MM.1S (cell line): ENCODE measurements around the gene PUSL1.

Source experiments
- DNase-seq: peaks from one replicate; pipeline ENCODE4 v3.0.0-alpha.2; 2015
- H2AFZ ChIP-seq: fragments of 300-600 bp; sonication (generic); 2 replicates; pipeline ENCODE4 v1.6.0; 2016; ENCODE audit warnings: antibody characterized with exemption, low read length
- H3F3A ChIP-seq: fragments of 300-600 bp; sonication (generic); 2 replicates; pipeline ENCODE4 v1.6.1; 2016; ENCODE audit warnings: mild to moderate bottlenecking, antibody characterized with exemption, low read length, moderate library complexity, mixed read lengths; ENCODE audit not compliant: insufficient read depth
- H3K27ac ChIP-seq: fragments of 300-600 bp; sonication (generic); 2 replicates; pipeline ENCODE4 v1.5.1; 2016; ENCODE audit warnings: mild to moderate bottlenecking, low read length
- H3K27me3 ChIP-seq: fragments of 300-600 bp; sonication (generic); replicated peaks from 2 replicates; pipeline ENCODE4 v1.6.0; 2016; ENCODE audit warnings: low read length; ENCODE audit not compliant: insufficient read depth
- H3K36me3 ChIP-seq: fragments of 300-600 bp; sonication (generic); replicated peaks from 2 replicates; pipeline ENCODE4 v1.6.1; 2016; ENCODE audit warnings: mild to moderate bottlenecking, low read length, mixed read lengths; ENCODE audit not compliant: insufficient read depth
- H3K4me1 ChIP-seq: fragments of 300-600 bp; sonication (generic); 2 replicates; pipeline ENCODE4 v1.6.1; 2016; ENCODE audit warnings: low read length, mixed read lengths
- H3K4me2 ChIP-seq: fragments of 300-600 bp; sonication (generic); 2 replicates; pipeline ENCODE4 v1.6.0; 2016; ENCODE audit warnings: low read depth, low read length
- H3K4me3 ChIP-seq: fragments of 300-600 bp; sonication (generic); 2 replicates; pipeline ENCODE4 v1.5.1; 2016; ENCODE audit warnings: low read length, mixed read lengths
- H3K79me2 ChIP-seq: fragments of 300-600 bp; sonication (generic); 2 replicates; pipeline ENCODE4 v1.6.1; 2016; ENCODE audit warnings: mixed run types, low read length, mixed read lengths
- H3K9ac ChIP-seq: fragments of 300-600 bp; sonication (generic); 2 replicates; pipeline ENCODE4 v1.6.1; 2016; ENCODE audit warnings: low read length, mixed read lengths
- H3K9me2 ChIP-seq: fragments of 300-600 bp; sonication (generic); replicated peaks from 2 replicates; pipeline ENCODE4 v1.6.1; 2016; ENCODE audit warnings: mild to moderate bottlenecking, low read length, mixed read lengths; ENCODE audit not compliant: insufficient read depth
- H3K9me3 ChIP-seq: fragments of 300-600 bp; sonication (generic); replicated peaks from 2 replicates; pipeline ENCODE4 v1.6.1; 2016; ENCODE audit warnings: mild to moderate bottlenecking, low read length, mixed read lengths; ENCODE audit not compliant: insufficient read depth
- H4K20me1 ChIP-seq: fragments of 300-600 bp; sonication (generic); 2 replicates; pipeline ENCODE4 v1.6.1; 2016; ENCODE audit warnings: mild to moderate bottlenecking, low read length, moderate library complexity, mixed read lengths; ENCODE audit not compliant: insufficient read depth
- EZH2 ChIP-seq: fragments of 300-600 bp; sonication (generic); optimal IDR thresholded peaks from 2 replicates; pipeline ENCODE3; 2017; ENCODE audit warnings: low read depth, mild to moderate bottlenecking, antibody characterized with exemption, low read length, mixed read lengths
- EZH2phosphoT487 ChIP-seq: fragments of 300-600 bp; sonication (generic); IDR thresholded peaks from 2 replicates; pipeline ENCODE4 v1.6.1; 2018; ENCODE audit warnings: antibody characterized with exemption, low read length
- TF ChIP-seq, protein P1 (sequence below): fragments of 300-600 bp; sonication (generic); IDR thresholded peaks from 2 replicates; pipeline ENCODE4 v1.5.1; 2016; ENCODE audit warnings: antibody characterized with exemption, low read length, mixed read lengths

Gene PUSL1

DNA sequence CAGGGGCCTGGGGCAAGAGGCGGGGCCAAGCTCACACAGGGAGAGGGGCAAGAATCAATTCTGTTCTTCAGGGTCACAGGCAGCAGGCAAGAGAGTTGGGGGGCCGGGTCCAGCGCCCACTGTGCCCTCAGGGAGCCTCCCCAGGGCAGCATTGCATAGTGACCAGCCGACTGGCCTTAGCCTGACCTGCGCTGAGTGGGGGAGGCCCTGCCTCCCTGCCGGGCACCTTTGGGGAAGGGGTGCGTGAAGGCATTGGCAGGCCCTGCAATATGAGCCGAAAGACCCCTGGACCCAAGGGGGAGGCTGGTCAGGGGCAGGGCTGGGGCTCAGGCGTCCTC is 16.0 kb upstream of the PUSL1 start:
- Histone ChIP-seq H3K79me2 (no peaks in the 10 kb centered on the region), H3K27ac (no peak overlapping the region), H3K9ac (no peak overlapping the region), H3K4me3 (no peak overlapping the region), H3K36me3 (no peaks in the 10 kb centered on the region), H3K9me3 (no peaks in the 10 kb centered on the region), H3K4me2 (no peak overlapping the region), H2AFZ (no peak overlapping the region), H4K20me1 (no peaks in the 10 kb centered on the region), H3K9me2 (no peaks in the 10 kb centered on the region), H3K4me1 (no peaks in the 10 kb centered on the region), H3F3A (no peaks in the 10 kb centered on the region), H3K27me3 (no peaks in the 10 kb centered on the region; the same call in 1 of the 2 replicates)
- no peak for DNase-seq
- TF ChIP-seq EZH2 (no peak), EZH2phosphoT487 (no peak)
- TF ChIP-seq, protein P1, sequence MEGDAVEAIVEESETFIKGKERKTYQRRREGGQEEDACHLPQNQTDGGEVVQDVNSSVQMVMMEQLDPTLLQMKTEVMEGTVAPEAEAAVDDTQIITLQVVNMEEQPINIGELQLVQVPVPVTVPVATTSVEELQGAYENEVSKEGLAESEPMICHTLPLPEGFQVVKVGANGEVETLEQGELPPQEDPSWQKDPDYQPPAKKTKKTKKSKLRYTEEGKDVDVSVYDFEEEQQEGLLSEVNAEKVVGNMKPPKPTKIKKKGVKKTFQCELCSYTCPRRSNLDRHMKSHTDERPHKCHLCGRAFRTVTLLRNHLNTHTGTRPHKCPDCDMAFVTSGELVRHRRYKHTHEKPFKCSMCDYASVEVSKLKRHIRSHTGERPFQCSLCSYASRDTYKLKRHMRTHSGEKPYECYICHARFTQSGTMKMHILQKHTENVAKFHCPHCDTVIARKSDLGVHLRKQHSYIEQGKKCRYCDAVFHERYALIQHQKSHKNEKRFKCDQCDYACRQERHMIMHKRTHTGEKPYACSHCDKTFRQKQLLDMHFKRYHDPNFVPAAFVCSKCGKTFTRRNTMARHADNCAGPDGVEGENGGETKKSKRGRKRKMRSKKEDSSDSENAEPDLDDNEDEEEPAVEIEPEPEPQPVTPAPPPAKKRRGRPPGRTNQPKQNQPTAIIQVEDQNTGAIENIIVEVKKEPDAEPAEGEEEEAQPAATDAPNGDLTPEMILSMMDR, result no peak

DNA sequence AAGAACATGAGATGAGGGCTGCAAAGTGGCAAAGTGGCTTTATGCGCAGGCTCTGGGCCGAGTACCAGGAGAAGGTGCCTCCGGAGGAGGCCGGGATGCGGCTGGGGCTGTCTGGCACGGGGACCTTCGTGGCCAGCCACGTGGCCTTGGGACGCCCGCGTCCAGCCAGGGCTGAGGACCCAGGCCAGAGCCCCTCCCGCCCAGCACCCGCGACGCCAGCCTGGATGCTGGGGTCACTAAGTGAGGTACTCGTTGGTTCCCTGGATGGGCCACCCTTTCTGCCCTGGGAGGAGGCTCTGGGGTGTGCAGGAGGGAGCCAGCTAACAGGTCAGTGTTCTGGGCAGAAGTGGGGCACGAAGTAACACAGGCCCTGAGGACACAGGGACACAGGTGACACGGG is 15.5 kb upstream of the PUSL1 start:
- no peaks in the 10 kb centered on the region for H3F3A ChIP-seq
- no peak for TF ChIP-seq EZH2phosphoT487
- TF ChIP-seq, protein P1, result no peak
- TF ChIP-seq EZH2, result no peak
- H3K9ac ChIP-seq, result no peak overlapping the region
- no peaks in the 10 kb centered on the region for H3K9me3 ChIP-seq
- H3K27me3 ChIP-seq, result no peaks in the 10 kb centered on the region
- no peak overlapping the region for H2AFZ ChIP-seq
- no peak overlapping the region for H3K27ac ChIP-seq
- no peaks in the 10 kb centered on the region for H3K36me3 ChIP-seq
- DNase-seq, result no peak
- H3K9me2 ChIP-seq, result no peaks in the 10 kb centered on the region
- H3K79me2 ChIP-seq, result no peaks in the 10 kb centered on the region
- no peaks in the 10 kb centered on the region for H4K20me1 ChIP-seq
- no peaks in the 10 kb centered on the region for H3K4me1 ChIP-seq
- no peak overlapping the region for H3K4me3 ChIP-seq
- H3K4me2 ChIP-seq, result no peak overlapping the region

DNA sequence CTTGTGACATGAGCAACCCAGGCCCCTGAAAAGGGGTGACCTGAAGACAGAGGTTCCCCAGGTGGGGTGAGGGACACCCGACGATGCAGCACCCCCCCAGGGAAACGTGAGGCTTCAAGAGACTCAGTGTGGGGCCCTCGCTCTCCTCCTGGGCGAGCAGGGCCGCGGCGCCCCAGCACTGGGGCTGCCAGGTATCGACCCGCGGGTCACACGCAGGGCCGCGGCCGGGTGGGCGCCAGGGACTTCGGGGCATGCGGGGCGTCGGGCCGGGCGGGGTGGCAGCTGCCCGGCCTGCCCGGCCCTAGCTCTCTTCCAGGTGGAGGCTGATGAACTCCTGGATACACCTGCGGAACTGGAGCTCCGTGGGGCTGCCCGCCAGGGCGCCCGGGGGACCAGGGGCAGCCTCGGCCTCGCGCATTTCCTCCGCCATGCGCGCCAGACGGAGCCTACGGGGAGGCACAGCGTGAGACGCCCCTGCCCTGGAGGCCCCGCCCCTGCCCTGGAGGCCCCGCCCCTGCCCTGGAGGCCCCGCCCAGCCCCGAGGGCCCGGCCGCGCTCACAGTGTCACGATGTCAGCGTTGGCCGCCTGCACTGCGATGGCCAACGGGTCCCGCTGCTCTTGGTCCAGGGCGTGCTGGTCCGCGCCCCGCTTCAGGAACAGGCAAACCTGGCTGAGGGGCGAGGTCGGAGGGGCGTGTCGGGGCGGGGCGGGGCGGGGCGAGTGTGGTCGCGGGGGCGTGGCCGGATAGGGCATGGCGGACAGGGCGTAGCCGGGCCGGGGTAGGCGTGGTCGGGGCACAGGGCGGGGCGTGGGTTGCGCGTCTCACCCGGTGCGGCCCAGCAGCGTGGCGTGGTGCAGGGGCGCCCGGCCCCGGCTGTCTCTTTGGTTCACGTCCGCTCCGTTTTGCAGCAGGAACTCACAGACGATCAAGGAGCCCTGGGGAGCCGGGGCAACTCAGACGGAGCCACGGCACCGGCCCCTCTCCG is 14.8 kb upstream of the PUSL1 start:
- Histone ChIP-seq H3K36me3 (no peaks in the 10 kb centered on the region), H3F3A (no peaks in the 10 kb centered on the region), H3K9ac (no peak overlapping the region), H3K4me2 (no peak overlapping the region), H4K20me1 (no peaks in the 10 kb centered on the region), H3K79me2 (no peaks in the 10 kb centered on the region), H3K27me3 (no peaks in the 10 kb centered on the region), H3K4me1 (no peaks in the 10 kb centered on the region), H2AFZ (no peak overlapping the region), H3K9me3 (no peaks in the 10 kb centered on the region), H3K9me2 (no peaks in the 10 kb centered on the region), H3K4me3 (no peak overlapping the region), H3K27ac (no peak overlapping the region)
- TF ChIP-seq EZH2phosphoT487, result no peak
- no peak for TF ChIP-seq EZH2
- TF ChIP-seq, protein P1, result no peak
- DNase-seq, result no peak
